Measurements from ENCODE around the gene NUP93. TPM values are rescaled to one million over a fixed set of nuclear protein-coding genes. Genes with fewer than 3 reads are reported as not detected.

NUP93 gene
- total and polyA plus RNA-seq, 2 donors (not counting 3 experiments of a cell fraction or from before 2014, with no cell fraction given), result 62.3 to 124 TPM

DNA sequence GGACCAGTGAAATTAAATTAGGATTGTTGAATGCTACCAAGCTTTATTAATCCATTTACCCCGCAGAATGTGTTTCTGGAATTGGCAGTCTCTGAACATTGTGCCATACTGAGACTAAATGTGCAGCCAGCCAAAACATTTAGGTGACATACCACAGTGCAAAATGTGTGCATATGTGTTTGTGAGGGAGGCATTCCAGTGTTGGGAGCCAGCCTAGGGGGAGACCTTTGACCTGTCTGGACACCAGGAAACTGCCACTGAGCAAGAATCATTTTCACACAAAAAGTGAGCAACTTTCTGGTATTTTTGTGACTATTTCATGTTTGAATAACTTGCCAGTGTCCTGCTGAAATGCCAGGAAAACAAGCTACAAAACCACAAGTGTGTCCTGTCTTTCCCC is 70.4 kb downstream of the NUP93 start:
- no peaks in the 10 kb centered on the region for H3K9me1 ChIP-seq (replicated peaks; ENCODE audit: control insufficient read depth, extremely low read depth, insufficient read depth, low read length)
- DNase-seq (ENCODE audit: low read depth, low spot score), result no peak
- no peak for TF ChIP-seq EZH2 (IDR thresholded peaks at IDR 0.05; ENCODE audit: borderline replicate concordance, low read depth, low read length, severe bottlenecking)
- no peak for TF ChIP-seq GATA2 (IDR thresholded peaks at IDR 0.05; ENCODE audit: insufficient read depth, insufficient read length, low read depth, low read length)
- no peak for TF ChIP-seq POLR2AphosphoS5 (IDR thresholded peaks at IDR 0.05; ENCODE audit: insufficient read depth, low read depth, low read length)
- TF ChIP-seq JUN (IDR thresholded peaks at IDR 0.05; ENCODE audit: borderline replicate concordance, insufficient read depth, insufficient read length, low read depth), result no peak
- TF ChIP-seq MAX (IDR thresholded peaks at IDR 0.05; ENCODE audit: insufficient read depth, insufficient read length), result no peak
- TF ChIP-seq CTCF (IDR thresholded peaks at IDR 0.05; ENCODE audit: extremely low read depth in 1 of 2, insufficient read depth in 1 of 2, low read depth in 1 of 2, low read length in 2 of 2), result no peak
- TF ChIP-seq FOS (IDR thresholded peaks at IDR 0.05; ENCODE audit: borderline replicate concordance, insufficient read depth, low read length), result no peak
- TF ChIP-seq MYC (IDR thresholded peaks at IDR 0.05; ENCODE audit: low read depth, low read length), result no peak
- no peak for TF ChIP-seq POLR2A (IDR thresholded peaks at IDR 0.05; ENCODE audit: low read depth, low read length)
- intact Hi-C loops (cut with micrococcal nuclease) (no loop called here), dilution Hi-C loops (cut with MboI; ENCODE audit: extremely low pct_ligation_motif_present, low sequenced_read_pairs) (no loop called here)
- no TSS peak for BruUV-seq (replicated peaks)
- H3K27me3 ChIP-seq (ENCODE audit: control insufficient read depth in 2 of 2, insufficient read depth in 2 of 2, low read length in 2 of 2), result no peaks in the 10 kb centered on the region
- no peak overlapping the region for H3K4me2 ChIP-seq (ENCODE audit: insufficient read depth, low read length)
- H3K9me3 ChIP-seq (replicated peaks; ENCODE audit: control insufficient read depth, insufficient read depth, low read length), result no peaks in the 10 kb centered on the region
- no peak overlapping the region for H2AFZ ChIP-seq (ENCODE audit: low read depth, low read length)
- H3K4me1 ChIP-seq (ENCODE audit: control insufficient read depth, extremely low read depth, insufficient read depth, low read length), result peaks cover 5% of the 10 kb centered on the region
- CTCF ChIA-PET, result interaction anchor here (0.9 to 9.9 kb wide), 3 partner anchors 14 to 117 kb away, joined by 3 to 231 read pairs (median 4); no protein-coding TSS in a partner anchor
- no peak overlapping the region for H3K27ac ChIP-seq (ENCODE audit: insufficient read depth, low read depth, low read length)
- H3K9ac ChIP-seq (replicated peaks; ENCODE audit: extremely low read depth, insufficient read depth, low read length), result no peak overlapping the region
- POLR2A ChIA-PET, result no interaction called here
- peaks cover 3% of the 10 kb centered on the region for H3K79me2 ChIP-seq (ENCODE audit: control insufficient read depth, insufficient read depth, low read length)
- no peak overlapping the region for H3K4me3 ChIP-seq (replicated peaks in 1 of 3; ENCODE audit: insufficient read depth in 1 of 3, low read depth in 1 of 3, low read length in 3 of 3)
- H3K36me3 ChIP-seq (ENCODE audit: control insufficient read depth in 2 of 2, extremely low read depth in 1 of 2, insufficient read depth in 2 of 2, low read length in 2 of 2), result peaks cover 0 to under 1% of the 10 kb centered on the region in 2 experiments
- no peak for FAIRE-seq
- H4K20me1 ChIP-seq (replicated peaks; ENCODE audit: control insufficient read depth, extremely low read depth, insufficient read depth, low read length), result no peaks in the 10 kb centered on the region
